ENCODE measurements around the gene GRIN2C. TPM values are rescaled to one million over a fixed set of nuclear protein-coding genes. Genes with fewer than 3 reads are reported as not detected.

The GRIN2C gene
- total and polyA plus RNA-seq, 9 of the 15 experiments (the other 6 are each of a cell fraction or from before 2014, with no cell fraction given) = under 0.01 to 0.33 (median 0.10) TPM; not detected in 2

GRCh38 chr17:74815550-74816370, 43.9 kb downstream of the GRIN2C start:
- intact Hi-C loops (cut with micrococcal nuclease) = no loop called here
- H3K9me1 ChIP-seq (ENCODE audit: control insufficient read depth, insufficient read depth, low read length) = peaks cover 2% of the 10 kb centered on the region
- ChIA-PET POLR2A (no interaction called here), CTCF (ENCODE audit: low intra/inter-chr PET ratio) (interaction anchor here (0.6 to 1.0 kb wide), 2 partner anchors 49 to 1804 kb away, joined by 3 to 6 read pairs; no protein-coding TSS in a partner anchor)
- ATAC-seq = peak; percentile 84
- no peaks in the 10 kb centered on the region for H3K79me2 ChIP-seq (ENCODE audit: control insufficient read depth, insufficient read depth, low read length)
- no peak overlapping the region for H3K9ac ChIP-seq (ENCODE audit: insufficient read depth in 1 of 2, low read depth in 2 of 2, low read length in 2 of 2)
- H2AFZ ChIP-seq (ENCODE audit: low read depth, low read length) = no peak overlapping the region
- no peaks in the 10 kb centered on the region for H3K9me3 ChIP-seq (replicated peaks; ENCODE audit: control insufficient read depth, insufficient read depth, low read depth, low read length)
- TF ChIP-seq RAD21 (CRISPR knock-in tag; conservative IDR thresholded peaks at IDR 0.05 in 1 of 2, IDR thresholded peaks at IDR 0.05 in 1 of 2) (peak in 1 of 2 experiments; percentile 30; a peak in 1 of 4 replicates), MEF2A (IDR thresholded peaks at IDR 0.05; ENCODE audit: control insufficient read depth, low read depth, low read length) (no peak), ARID2 (IDR thresholded peaks at IDR 0.05) (no peak), SRF (CRISPR knock-in tag; IDR thresholded peaks at IDR 0.05) (peak in 1 of 2 experiments; percentile 20; a peak in 1 of 4 replicates), ZNF232 (CRISPR knock-in tag; IDR thresholded peaks at IDR 0.05) (no peak), CTCF (IDR thresholded peaks at IDR 0.05 in 2 of 3, conservative IDR thresholded peaks at IDR 0.05 in 1 of 3; ENCODE audit: insufficient read depth in 2 of 3, low read depth in 1 of 3, low read length in 3 of 3) (peak; percentile 47 to 62 (median 60)), ZSCAN29 (IDR thresholded peaks at IDR 0.05) (no peak), RFX1 (IDR thresholded peaks at IDR 0.05) (no peak)
- 73% methylated on average over 15 of the region's 15 CpGs for WGBS (ENCODE audit: insufficient coverage, low coverage, missing lambda C conversion rate)
- BruUV-seq (replicated peaks) = no TSS peak
- in situ Hi-C loops (cut with MboI) = no loop called here
- H3K36me3 ChIP-seq (ENCODE audit: control insufficient read depth, insufficient read depth, low read length) = no peaks in the 10 kb centered on the region
- H3K4me3 ChIP-seq = no peak overlapping the region
- H4K20me1 ChIP-seq (replicated peaks; ENCODE audit: control insufficient read depth, insufficient read depth, low read length) = no peaks in the 10 kb centered on the region; the same call in 1 of the 2 replicates
- H3K27ac ChIP-seq (ENCODE audit: extremely low read depth, low read depth, low read length) = no peak overlapping the region
- DNase-seq (ENCODE audit: extremely low read depth in 1 of 4, low spot score in 3 of 4) = peak; percentile 29 to 46 (median 36)
- peaks cover 0 to 3% of the 10 kb centered on the region in 2 experiments; a peak in 1 of 5 replicates for H3K4me1 ChIP-seq (replicated peaks in 1 of 2; ENCODE audit: control insufficient read depth in 2 of 2, insufficient read depth in 2 of 2, low read length in 2 of 2)
- no peaks in the 10 kb centered on the region for H3K27me3 ChIP-seq (ENCODE audit: control insufficient read depth in 2 of 2, insufficient read depth in 2 of 2, low read length in 2 of 2)
- H3K4me2 ChIP-seq (ENCODE audit: insufficient read depth, low read length) = no peak overlapping the region
- peak; percentile 63 for FAIRE-seq

Data from K562 (cell line).